Upper lobe of left lung (tissue), 4 donors: ENCODE data around the gene PDZD2.

Experiments used
- POLR2A ChIP-seq, 4 donors: fragments of 450-650 bp; IDR thresholded peaks; one replicate each; pipeline ENCODE4 v1.5.1; 2016 to 2017; ENCODE audit warnings: antibody characterized with exemption in 4 of 4, mild to moderate bottlenecking in 2 of 4
- TF ChIP-seq, protein P1 (sequence below), 6 experiments: fragments of 450-650 bp in 4 of 6; fragments of 200-600 bp in 2 of 6; sonication (generic) in 2 of 6; IDR thresholded peaks; one replicate each; pipeline ENCODE4 v1.5.1; 2016 to 2019; ENCODE audit warnings: antibody characterized with exemption in 6 of 6

DNA sequence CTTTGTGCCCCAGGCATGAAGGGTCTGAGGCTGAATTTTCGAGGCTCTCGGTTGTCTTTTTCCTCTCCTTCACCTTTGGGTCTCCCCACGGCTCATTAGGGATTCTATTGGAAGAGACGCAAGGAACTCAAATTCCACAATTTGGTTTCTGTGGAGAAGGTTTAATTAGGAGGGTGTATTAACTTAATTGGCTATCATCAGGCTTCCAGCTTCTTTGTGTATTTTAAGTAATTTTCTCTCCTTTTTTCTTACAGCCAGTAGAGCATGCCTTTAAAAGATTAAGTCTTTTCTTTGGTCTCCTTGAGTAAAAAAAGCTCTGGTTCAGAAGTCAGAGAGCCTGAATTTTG lies 115.4 kb downstream of the PDZD2 start:
- no peak for TF ChIP-seq POLR2A (IDR thresholded peaks at IDR 0.05)
- TF ChIP-seq, protein P1, sequence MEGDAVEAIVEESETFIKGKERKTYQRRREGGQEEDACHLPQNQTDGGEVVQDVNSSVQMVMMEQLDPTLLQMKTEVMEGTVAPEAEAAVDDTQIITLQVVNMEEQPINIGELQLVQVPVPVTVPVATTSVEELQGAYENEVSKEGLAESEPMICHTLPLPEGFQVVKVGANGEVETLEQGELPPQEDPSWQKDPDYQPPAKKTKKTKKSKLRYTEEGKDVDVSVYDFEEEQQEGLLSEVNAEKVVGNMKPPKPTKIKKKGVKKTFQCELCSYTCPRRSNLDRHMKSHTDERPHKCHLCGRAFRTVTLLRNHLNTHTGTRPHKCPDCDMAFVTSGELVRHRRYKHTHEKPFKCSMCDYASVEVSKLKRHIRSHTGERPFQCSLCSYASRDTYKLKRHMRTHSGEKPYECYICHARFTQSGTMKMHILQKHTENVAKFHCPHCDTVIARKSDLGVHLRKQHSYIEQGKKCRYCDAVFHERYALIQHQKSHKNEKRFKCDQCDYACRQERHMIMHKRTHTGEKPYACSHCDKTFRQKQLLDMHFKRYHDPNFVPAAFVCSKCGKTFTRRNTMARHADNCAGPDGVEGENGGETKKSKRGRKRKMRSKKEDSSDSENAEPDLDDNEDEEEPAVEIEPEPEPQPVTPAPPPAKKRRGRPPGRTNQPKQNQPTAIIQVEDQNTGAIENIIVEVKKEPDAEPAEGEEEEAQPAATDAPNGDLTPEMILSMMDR (IDR thresholded peaks at IDR 0.05): no peak
